Measurements from ENCODE around the gene FUT6.

DNA sequence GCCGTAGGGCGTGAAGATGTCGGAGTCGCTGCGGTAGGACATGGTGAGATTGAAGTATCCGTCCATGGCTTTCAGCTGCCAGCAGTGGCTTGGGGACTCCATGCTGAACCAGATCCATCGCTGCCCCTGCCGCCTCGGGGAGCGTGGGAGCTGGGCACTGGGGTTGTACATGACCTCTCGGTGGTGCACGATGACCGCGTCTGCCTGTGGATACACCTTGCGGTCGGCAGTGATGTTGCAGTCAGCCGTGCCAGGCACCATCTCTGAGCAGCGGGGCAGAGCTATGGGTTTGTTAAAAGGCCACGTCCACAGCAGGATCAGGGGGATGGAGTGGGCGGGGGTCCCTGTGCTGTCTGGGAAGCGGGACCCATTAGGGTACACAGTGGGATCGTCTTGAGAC, 7.4 kb downstream of the FUT6 start:
- TF ChIP-seq, protein P1, sequence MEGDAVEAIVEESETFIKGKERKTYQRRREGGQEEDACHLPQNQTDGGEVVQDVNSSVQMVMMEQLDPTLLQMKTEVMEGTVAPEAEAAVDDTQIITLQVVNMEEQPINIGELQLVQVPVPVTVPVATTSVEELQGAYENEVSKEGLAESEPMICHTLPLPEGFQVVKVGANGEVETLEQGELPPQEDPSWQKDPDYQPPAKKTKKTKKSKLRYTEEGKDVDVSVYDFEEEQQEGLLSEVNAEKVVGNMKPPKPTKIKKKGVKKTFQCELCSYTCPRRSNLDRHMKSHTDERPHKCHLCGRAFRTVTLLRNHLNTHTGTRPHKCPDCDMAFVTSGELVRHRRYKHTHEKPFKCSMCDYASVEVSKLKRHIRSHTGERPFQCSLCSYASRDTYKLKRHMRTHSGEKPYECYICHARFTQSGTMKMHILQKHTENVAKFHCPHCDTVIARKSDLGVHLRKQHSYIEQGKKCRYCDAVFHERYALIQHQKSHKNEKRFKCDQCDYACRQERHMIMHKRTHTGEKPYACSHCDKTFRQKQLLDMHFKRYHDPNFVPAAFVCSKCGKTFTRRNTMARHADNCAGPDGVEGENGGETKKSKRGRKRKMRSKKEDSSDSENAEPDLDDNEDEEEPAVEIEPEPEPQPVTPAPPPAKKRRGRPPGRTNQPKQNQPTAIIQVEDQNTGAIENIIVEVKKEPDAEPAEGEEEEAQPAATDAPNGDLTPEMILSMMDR (IDR thresholded peaks at IDR 0.05), result no peak
- TF ChIP-seq POLR2A (IDR thresholded peaks at IDR 0.05), result no peak
- no peak for TF ChIP-seq EP300 (IDR thresholded peaks at IDR 0.05)
